SK-N-SH treated with all-trans-retinoic acid at 6 μM for 48 hours (cell line): ENCODE measurements around the gene SLC38A8.

Source experiments
- ATAC-seq: fragments of 200-7000 bp; cut with Tn5 transposase; 3 replicates; pipeline ENCODE4 v1.9.1; 2020; ENCODE audit warnings: mild to moderate bottlenecking, moderate library complexity
- ARNTL ChIP-seq: fragments of 450-650 bp; formaldehyde crosslinking; IDR thresholded peaks from 2 replicates; pipeline ENCODE4 v1.5.0; 2020; ENCODE audit warnings: low read depth, mild to moderate bottlenecking, moderate library complexity, borderline replicate concordance
- BACH2 ChIP-seq: fragments of 250-450 bp; sonication (Bioruptor Pico); IDR thresholded peaks from 2 replicates; pipeline ENCODE4 v1.9.0; 2021; ENCODE audit warnings: mild to moderate bottlenecking, borderline replicate concordance
- CREB5 ChIP-seq: fragments of 250-450 bp; sonication (Bioruptor Pico); IDR thresholded peaks from 2 replicates; pipeline ENCODE4 v1.5.1; 2020; ENCODE audit warnings: low read depth, mild to moderate bottlenecking, moderate library complexity
- CSDC2 ChIP-seq: fragments of 250-450 bp; sonication (Bioruptor Pico); IDR thresholded peaks from 2 replicates; pipeline ENCODE4 v1.5.0; 2020; ENCODE audit warnings: mild to moderate bottlenecking, moderate library complexity
- CSRNP3 ChIP-seq: fragments of 250-450 bp; sonication (Bioruptor Pico); IDR thresholded peaks from 2 replicates; pipeline ENCODE4 v1.5.1; 2021; ENCODE audit warnings: mild to moderate bottlenecking, moderate library complexity
- ESRRG ChIP-seq: fragments of 250-450 bp; sonication (Bioruptor Pico); IDR thresholded peaks from 2 replicates; pipeline ENCODE4 v1.6.1; 2021; ENCODE audit warnings: mild to moderate bottlenecking
- GLIS3 ChIP-seq: fragments of 250-450 bp; sonication (Bioruptor Pico); IDR thresholded peaks from 2 replicates; pipeline ENCODE4 v1.5.0; 2020; ENCODE audit warnings: mild to moderate bottlenecking, moderate library complexity
- ISL1 ChIP-seq: fragments of 250-450 bp; sonication (Bioruptor Pico); IDR thresholded peaks from 2 replicates; pipeline ENCODE4 v2.1.2; 2022; ENCODE audit warnings: mild to moderate bottlenecking, moderate library complexity
- OSR1 ChIP-seq: fragments of 250-450 bp; sonication (Bioruptor Pico); IDR thresholded peaks from 2 replicates; pipeline ENCODE4 v1.8.0; 2022; ENCODE audit warnings: moderate library complexity, mild to moderate bottlenecking, inconsistent platforms
- PATZ1 ChIP-seq: fragments of 250-450 bp; sonication (Bioruptor Pico); IDR thresholded peaks from 2 replicates; pipeline ENCODE4 v1.8.0; 2020; ENCODE audit warnings: mild to moderate bottlenecking, moderate library complexity, borderline replicate concordance
- POU6F1 ChIP-seq: fragments of 250-450 bp; sonication (Bioruptor Pico); IDR thresholded peaks from 2 replicates; pipeline ENCODE4 v1.8.0; 2021; ENCODE audit warnings: low read depth, mild to moderate bottlenecking, moderate library complexity, borderline replicate concordance
- PPARA ChIP-seq: fragments of 250-450 bp; sonication (Bioruptor Pico); IDR thresholded peaks from 2 replicates; pipeline ENCODE4 v1.5.0; 2020; ENCODE audit warnings: mild to moderate bottlenecking, borderline replicate concordance
- RARB ChIP-seq: fragments of 250-450 bp; sonication (Bioruptor Pico); IDR thresholded peaks from 2 replicates; pipeline ENCODE4 v1.8.0; 2021; ENCODE audit warnings: mild to moderate bottlenecking, moderate library complexity
- SNAI2 ChIP-seq: fragments of 250-450 bp; sonication (Bioruptor Pico); IDR thresholded peaks from 2 replicates; pipeline ENCODE4 v1.5.0; 2020; ENCODE audit warnings: mild to moderate bottlenecking, moderate library complexity
- TOX ChIP-seq: fragments of 250-450 bp; sonication (Bioruptor Pico); IDR thresholded peaks from 2 replicates; pipeline ENCODE4 v1.8.0; 2021; ENCODE audit warnings: mild to moderate bottlenecking, moderate library complexity, borderline replicate concordance
- TSHZ2 ChIP-seq: fragments of 250-450 bp; sonication (Bioruptor Pico); IDR thresholded peaks from 2 replicates; pipeline ENCODE4 v1.5.0; 2020; ENCODE audit warnings: mild to moderate bottlenecking, moderate library complexity
- ZC3H10 ChIP-seq: fragments of 250-450 bp; sonication (Bioruptor Pico); IDR thresholded peaks from 2 replicates; pipeline ENCODE4 v1.5.1; 2021; ENCODE audit warnings: mild to moderate bottlenecking, moderate library complexity
- ZFP3 ChIP-seq: fragments of 250-450 bp; sonication (Bioruptor Pico); IDR thresholded peaks from 2 replicates; pipeline ENCODE4 v1.5.0; 2020; ENCODE audit warnings: mild to moderate bottlenecking, moderate library complexity
- ZNF565 ChIP-seq: fragments of 450-650 bp; formaldehyde crosslinking; conservative IDR thresholded peaks from 2 replicates; pipeline ENCODE4 v1.5.0; 2020; ENCODE audit warnings: low read depth, mild to moderate bottlenecking, moderate library complexity
- ZNF70 ChIP-seq: fragments of 450-650 bp; formaldehyde crosslinking; IDR thresholded peaks from 2 replicates; pipeline ENCODE4 v1.5.0; 2020; ENCODE audit warnings: mild to moderate bottlenecking, moderate library complexity
- ZNF8 ChIP-seq: fragments of 450-650 bp; formaldehyde crosslinking; IDR thresholded peaks from 2 replicates; pipeline ENCODE4 v1.5.0; 2020; ENCODE audit warnings: mild to moderate bottlenecking, moderate library complexity

SLC38A8 gene

GRCh38 chr16:84015399-84015798 lies 27.2 kb downstream of the SLC38A8 start:
- ATAC-seq = no peak
- no peak for TF ChIP-seq PPARA (CRISPR knock-in tag)
- no peak for TF ChIP-seq ARNTL (CRISPR knock-in tag)
- TF ChIP-seq ZNF565 (CRISPR knock-in tag) = no peak
- no peak for TF ChIP-seq ESRRG (CRISPR knock-in tag)
- TF ChIP-seq ISL1 (CRISPR knock-in tag) = no peak
- no peak for TF ChIP-seq CSRNP3 (CRISPR knock-in tag)
- TF ChIP-seq BACH2 (CRISPR knock-in tag) = no peak
- no peak for TF ChIP-seq POU6F1 (CRISPR knock-in tag)
- no peak for TF ChIP-seq TOX (CRISPR knock-in tag)
- no peak for TF ChIP-seq RARB (CRISPR knock-in tag)
- TF ChIP-seq PATZ1 (CRISPR knock-in tag) = no peak
- TF ChIP-seq ZFP3 (CRISPR knock-in tag) = no peak
- no peak for TF ChIP-seq SNAI2 (CRISPR knock-in tag)
- TF ChIP-seq ZNF8 (CRISPR knock-in tag) = no peak
- no peak for TF ChIP-seq ZNF70 (CRISPR knock-in tag)
- no peak for TF ChIP-seq CREB5 (CRISPR knock-in tag)
- TF ChIP-seq TSHZ2 = no peak
- TF ChIP-seq OSR1 = no peak
- TF ChIP-seq ZC3H10 (CRISPR knock-in tag) = no peak
- TF ChIP-seq CSDC2 (CRISPR knock-in tag) = no peak

- TF ChIP-seq ISL1 (CRISPR knock-in tag) (no peak), ZC3H10 (CRISPR knock-in tag) (no peak), GLIS3 (no peak), OSR1 (no peak), CSRNP3 (CRISPR knock-in tag) (no peak), RARB (CRISPR knock-in tag) (no peak)
- ATAC-seq = no peak; the same call in 2 of the 3 replicates
These were observed 27.8 kb downstream of the SLC38A8 start for GRCh38 chr16:84014570-84015327.
